Adrenal gland (tissue), 5 donors: ENCODE data around the gene SYNGR2.

Source experiments
- CTCF ChIP-seq, 6 experiments: fragments of 450-650 bp in 4 of 6; fragments of 200-600 bp in 2 of 6; sonication (generic) in 1 of 6; IDR thresholded peaks; 1 replicate in 5 of 6; 2 replicates in 1 of 6; pipeline versions ENCODE4 v1.5.1 to v1.8.0; 2016 to 2021; ENCODE audit warnings: antibody characterized with exemption in 6 of 6, mild to moderate bottlenecking in 2 of 6, moderate library complexity in 1 of 6
- POLR2A ChIP-seq, 2 donors: fragments of 450-650 bp; IDR thresholded peaks; one replicate each; pipeline ENCODE4 v1.6.1; 2017; ENCODE audit warnings: antibody characterized with exemption in 2 of 2, mild to moderate bottlenecking in 2 of 2, moderate library complexity in 1 of 2
- donor health status: DM: no; HTN: no; CAD: no.

GRCh38 chr17:78143214-78144146 lies 24.9 kb upstream of the SYNGR2 start:
- TF ChIP-seq POLR2A (IDR thresholded peaks at IDR 0.05), result no peak
- no peak for TF ChIP-seq CTCF (IDR thresholded peaks at IDR 0.05)
